SK-N-SH (cell line): ENCODE measurements around the gene STK38. TPM values are rescaled to one million over a fixed set of nuclear protein-coding genes. Genes with fewer than 3 reads are reported as not detected.

Experiments
- CTCF ChIA-PET: fragments of 300-600, 350-600 bp; formaldehyde crosslinking; extraction: SDS; loops from one replicate; lab custom pipeline; 2021; lab: Yijun Ruan, JAX
- POLR2A ChIA-PET: fragments of 350-600 bp; sonication (Branson Sonifier 250); formaldehyde crosslinking; extraction: SDS; loops from one replicate; lab custom pipeline; 2020; ENCODE audit warnings: antibody characterized with exemption, inconsistent platforms; lab: Yijun Ruan, JAX
- DNase-seq: peaks from one replicate; pipeline ENCODE4 v3.0.0; 2012
- H2AFZ ChIP-seq: fragments of 200-600 bp; sonication (generic); 2 replicates; pipeline ENCODE4 v1.8.1; 2016; ENCODE audit warnings: antibody characterized with exemption, mild to moderate bottlenecking, low read depth
- H3F3A ChIP-seq: fragments of 200-600 bp; sonication (generic); replicated peaks from 2 replicates; pipeline ENCODE3; 2016; ENCODE audit warnings: antibody characterized with exemption, mild to moderate bottlenecking; ENCODE audit not compliant: insufficient read depth
- H3K27ac ChIP-seq, 2 experiments: fragments of 200-500 bp in 1 of 2; fragments of 200-600 bp in 1 of 2; sonication (Bioruptor generic) in 1 of 2; sonication (generic), shearing (Covaris generic) in 1 of 2; 2 replicates each; pipeline versions ENCODE4 v1.5.1 to v1.6.1; 2014 to 2016; ENCODE audit warnings: low read depth in 2 of 2, inconsistent platforms in 1 of 2, low read length in 1 of 2, mild to moderate bottlenecking in 1 of 2, mixed read lengths in 1 of 2
- H3K27me3 ChIP-seq: fragments of 200-600 bp; sonication (generic), shearing (Covaris generic); 2 replicates; pipeline ENCODE4 v1.6.1; 2016; ENCODE audit warnings: mixed run types; ENCODE audit not compliant: insufficient read depth
- H3K36me3 ChIP-seq, 2 experiments: fragments of 200-500 bp in 1 of 2; fragments of 200-600 bp in 1 of 2; sonication (Bioruptor generic) in 1 of 2; sonication (generic) in 1 of 2; replicated peaks in 1 of 2; 2 replicates each; pipeline versions ENCODE3 to v1.5.1; 2014 to 2016; ENCODE audit warnings: low read length in 1 of 2, mild to moderate bottlenecking in 1 of 2; ENCODE audit not compliant: insufficient read depth in 2 of 2, control insufficient read depth in 1 of 2
- H3K4me1 ChIP-seq, 2 experiments: fragments of 200-500 bp in 1 of 2; fragments of 200-600 bp in 1 of 2; sonication (Bioruptor generic) in 1 of 2; sonication (generic), shearing (Covaris generic) in 1 of 2; 2 replicates each; pipeline versions ENCODE4 v1.5.1 to v1.6.1; 2014 to 2016; ENCODE audit warnings: low read depth in 1 of 2, low read length in 1 of 2, mixed run types in 1 of 2; ENCODE audit not compliant: insufficient read depth in 2 of 2, control insufficient read depth in 1 of 2
- H3K4me2 ChIP-seq: fragments of 200-600 bp; sonication (generic), shearing (Covaris generic); 2 replicates; pipeline ENCODE4 v1.6.1; 2017; ENCODE audit warnings: mixed run types
- H3K4me3 ChIP-seq, 2 experiments: fragments of 200-500 bp in 1 of 2; fragments of 200-600 bp in 1 of 2; sonication (Bioruptor generic) in 1 of 2; sonication (generic), shearing (Covaris generic) in 1 of 2; 2 replicates each; pipeline versions ENCODE4 v1.5.1 to v1.8.1; 2014 to 2016; ENCODE audit warnings: low read depth in 2 of 2, inconsistent platforms in 1 of 2, low read length in 1 of 2, mild to moderate bottlenecking in 1 of 2, mixed read lengths in 1 of 2, moderate library complexity in 1 of 2
- H3K79me2 ChIP-seq: fragments of 200-600 bp; sonication (generic); 2 replicates; pipeline ENCODE4 v1.8.1; 2017; ENCODE audit warnings: mild to moderate bottlenecking; ENCODE audit not compliant: insufficient read depth
- H3K9ac ChIP-seq: fragments of 200-600 bp; sonication (generic); 2 replicates; pipeline ENCODE4 v1.6.1; 2017; ENCODE audit warnings: mixed run types
- H3K9me2 ChIP-seq: fragments of 200-600 bp; sonication (generic); 2 replicates; pipeline ENCODE4 v1.6.1; 2017; ENCODE audit warnings: mixed run types
- H3K9me3 ChIP-seq: fragments of 200-600 bp; sonication (generic); 2 replicates; pipeline ENCODE4 v1.6.1; 2017; ENCODE audit warnings: mixed run types, mild to moderate bottlenecking, moderate library complexity
- H4K20me1 ChIP-seq: fragments of 200-600 bp; sonication (generic); 2 replicates; pipeline ENCODE4 v1.6.1; 2017; ENCODE audit warnings: mild to moderate bottlenecking, mixed run types; ENCODE audit not compliant: insufficient read depth
- CHD2 ChIP-seq: fragments of 150-350 bp; IDR thresholded peaks from 2 replicates; pipeline ENCODE4 v1.6.1; 2018; ENCODE audit warnings: low read length; ENCODE audit not compliant: partially characterized antibody
- ELF1 ChIP-seq: IDR thresholded peaks from 2 replicates; pipeline ENCODE4 v1.4.0; 2012
- EP300 ChIP-seq, 2 experiments: IDR thresholded peaks; 2 replicates each; pipeline versions ENCODE4 v1.4.0 to v1.6.1; 2012; ENCODE audit warnings: borderline replicate concordance in 1 of 2, low read depth in 1 of 2, low read length in 1 of 2
- FOXM1 ChIP-seq: IDR thresholded peaks from 2 replicates; pipeline ENCODE4 v1.4.0; 2012; ENCODE audit warnings: low read depth, mild to moderate bottlenecking
- GABPA ChIP-seq: IDR thresholded peaks from 2 replicates; pipeline ENCODE4 v1.4.0; 2012; ENCODE audit warnings: low read depth, mild to moderate bottlenecking
- MXI1 ChIP-seq: IDR thresholded peaks from 2 replicates; pipeline ENCODE4 v1.6.1; 2012; ENCODE audit warnings: mild to moderate bottlenecking, low read depth, low read length, improper control_type of control experiment
- NFIC ChIP-seq: IDR thresholded peaks from 2 replicates; pipeline ENCODE4 v1.4.0; 2012; ENCODE audit warnings: borderline replicate concordance
- NRF1 ChIP-seq: IDR thresholded peaks from 2 replicates; pipeline ENCODE4 v1.6.1; 2012; ENCODE audit warnings: low read depth, mild to moderate bottlenecking, low read length
- POLR2AphosphoS5 ChIP-seq: IDR thresholded peaks from 2 replicates; pipeline ENCODE4 v1.6.1; 2012; ENCODE audit warnings: low read depth, low read length
- RAD21 ChIP-seq: IDR thresholded peaks from 2 replicates; pipeline ENCODE4 v1.6.1; 2012; ENCODE audit warnings: mild to moderate bottlenecking, low read length
- RFX5 ChIP-seq: IDR thresholded peaks from 2 replicates; pipeline ENCODE4 v1.6.1; 2012; ENCODE audit warnings: mild to moderate bottlenecking, improper control_type of control experiment, low read length
- RXRA ChIP-seq: IDR thresholded peaks from 2 replicates; pipeline ENCODE4 v1.4.0; 2012; ENCODE audit warnings: low read depth, mild to moderate bottlenecking, borderline replicate concordance
- SIN3A ChIP-seq: IDR thresholded peaks from 2 replicates; pipeline ENCODE4 v1.6.1; 2012; ENCODE audit warnings: low read depth, mild to moderate bottlenecking, low read length, moderate library complexity, borderline replicate concordance
- TAF1 ChIP-seq: IDR thresholded peaks from 2 replicates; pipeline ENCODE4 v1.6.1; 2012; ENCODE audit warnings: low read depth, mild to moderate bottlenecking, low read length, moderate library complexity, borderline replicate concordance
- TCF12 ChIP-seq: IDR thresholded peaks from 2 replicates; pipeline ENCODE4 v1.4.0; 2012
- WGBS: methylation state at CpG from one replicate; pipeline ENCODE4 v1.1.6; 2017; ENCODE audit warnings: low lambda C conversion rate; 5-methylcytosine and 5-hydroxymethylcytosine counted together
- polyA plus RNA-seq, 3 experiments: library from polyadenylated mRNA; depleted of rRNA; stranded (reverse); fragments of >200 nt; gene quantifications; 2 replicates each; pipeline ENCODE4 v1.2.3, GENCODE V29; 2012
- TF ChIP-seq, protein P1 (sequence below): IDR thresholded peaks from 2 replicates; pipeline ENCODE4 v1.4.0; 2012; ENCODE audit warnings: low read depth, borderline replicate concordance
- TF ChIP-seq, protein P2 (sequence below): IDR thresholded peaks from 2 replicates; pipeline ENCODE4; 2012
- TF ChIP-seq, protein P3 (sequence below): fragments of 150-350 bp; IDR thresholded peaks from 2 replicates; pipeline ENCODE4 v1.6.1; 2016; ENCODE audit warnings: mild to moderate bottlenecking, low read depth, low read length

Gene STK38
- polyA plus RNA-seq, 1 of the 3 experiments (the other 2 are of a cell fraction), result 10.2 TPM

DNA sequence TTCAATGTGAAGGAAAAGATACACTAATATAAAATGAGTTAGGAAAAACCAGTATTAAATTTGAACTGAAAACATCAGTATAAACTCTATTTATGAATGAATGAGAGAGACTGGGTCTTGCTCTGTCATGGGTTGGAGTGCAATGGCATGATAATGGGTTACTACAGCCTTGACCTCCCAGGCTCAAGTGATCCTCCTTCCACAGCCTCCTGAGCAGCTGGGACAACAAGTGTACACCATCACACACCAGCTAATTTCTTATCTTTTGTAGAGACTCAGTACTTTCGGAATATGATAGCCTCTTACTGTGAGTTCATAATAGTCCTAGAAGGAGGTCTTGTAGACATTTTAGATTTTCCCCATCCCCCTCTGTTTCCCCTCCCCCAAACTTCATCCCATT, 83.0 kb downstream of the STK38 start (continued):
- TF ChIP-seq CHD2 (no peak), EP300 (IDR thresholded peaks at IDR 0.05; ENCODE audit: borderline replicate concordance in 1 of 2, low read depth in 1 of 2, low read length in 1 of 2) (no peak), RAD21 (no peak), NFIC (no peak)
- TF ChIP-seq, all 33 proteins: peak for 0

DNA sequence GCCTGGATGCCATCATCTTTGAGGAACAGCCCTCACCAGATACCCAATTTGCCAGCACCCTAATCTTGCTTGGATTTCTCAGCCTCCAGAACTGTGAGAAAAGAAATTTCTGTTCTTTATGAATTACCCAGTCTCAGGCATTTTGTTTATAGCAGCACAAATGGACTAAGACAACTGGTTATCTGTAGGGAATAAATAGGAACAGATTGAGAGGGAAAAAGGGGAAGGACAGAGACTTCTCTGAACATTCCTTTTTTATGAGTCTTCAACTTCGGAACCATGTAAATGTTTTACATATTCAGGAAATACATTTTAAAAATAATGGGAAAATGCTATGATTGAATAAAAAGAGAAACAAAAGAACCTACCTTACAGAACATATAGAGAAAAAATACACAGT, 83.6 kb downstream of the STK38 start:
- no peak for DNase-seq
- H3K4me2 ChIP-seq, result peak overlapping the region; percentile 44; the same call in 1 of the 2 replicates

More for the DNA sequence above, 83.6 kb downstream of the STK38 start:
- H3K79me2 ChIP-seq, result peaks cover 92% of the 10 kb centered on the region
- H3F3A ChIP-seq, result peaks cover 19% of the 10 kb centered on the region
- H3K9ac ChIP-seq, result no peak overlapping the region
- H3K36me3 ChIP-seq, result peaks cover 4 to 17% of the 10 kb centered on the region in 2 experiments
- 29% methylated on average over 1 of the region's 1 CpG for WGBS
- H3K4me1 ChIP-seq, result peaks cover 5 to 12% of the 10 kb centered on the region in 2 experiments
- H2AFZ ChIP-seq, result no peak overlapping the region
- H3K9me3 ChIP-seq, result no peaks in the 10 kb centered on the region
- H4K20me1 ChIP-seq, result peaks cover 13% of the 10 kb centered on the region; the same call in 1 of the 2 replicates
- TF ChIP-seq, protein P1, sequence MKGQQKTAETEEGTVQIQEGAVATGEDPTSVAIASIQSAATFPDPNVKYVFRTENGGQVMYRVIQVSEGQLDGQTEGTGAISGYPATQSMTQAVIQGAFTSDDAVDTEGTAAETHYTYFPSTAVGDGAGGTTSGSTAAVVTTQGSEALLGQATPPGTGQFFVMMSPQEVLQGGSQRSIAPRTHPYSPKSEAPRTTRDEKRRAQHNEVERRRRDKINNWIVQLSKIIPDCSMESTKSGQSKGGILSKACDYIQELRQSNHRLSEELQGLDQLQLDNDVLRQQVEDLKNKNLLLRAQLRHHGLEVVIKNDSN, result no peak
- TF ChIP-seq, protein P2, sequence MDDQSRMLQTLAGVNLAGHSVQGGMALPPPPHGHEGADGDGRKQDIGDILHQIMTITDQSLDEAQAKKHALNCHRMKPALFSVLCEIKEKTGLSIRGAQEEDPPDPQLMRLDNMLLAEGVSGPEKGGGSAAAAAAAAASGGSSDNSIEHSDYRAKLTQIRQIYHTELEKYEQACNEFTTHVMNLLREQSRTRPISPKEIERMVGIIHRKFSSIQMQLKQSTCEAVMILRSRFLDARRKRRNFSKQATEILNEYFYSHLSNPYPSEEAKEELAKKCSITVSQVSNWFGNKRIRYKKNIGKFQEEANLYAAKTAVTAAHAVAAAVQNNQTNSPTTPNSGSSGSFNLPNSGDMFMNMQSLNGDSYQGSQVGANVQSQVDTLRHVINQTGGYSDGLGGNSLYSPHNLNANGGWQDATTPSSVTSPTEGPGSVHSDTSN, result peak; percentile 42; the same call in 1 of the 2 replicates
- no peak for TF ChIP-seq MXI1
- no peak for TF ChIP-seq RFX5
- TF ChIP-seq POLR2AphosphoS5, result no peak
- TF ChIP-seq NRF1, result no peak
- TF ChIP-seq SIN3A, result no peak
- TF ChIP-seq RXRA, result no peak
- TF ChIP-seq RAD21, result no peak
- 0 out of 2 replicates have a peak, but pooled peaks have one; percentile 36 for TF ChIP-seq TCF12
- no peak for TF ChIP-seq ELF1
- no peak for TF ChIP-seq TAF1
- TF ChIP-seq GABPA, result no peak
- no peak for TF ChIP-seq FOXM1
- TF ChIP-seq, protein P3, sequence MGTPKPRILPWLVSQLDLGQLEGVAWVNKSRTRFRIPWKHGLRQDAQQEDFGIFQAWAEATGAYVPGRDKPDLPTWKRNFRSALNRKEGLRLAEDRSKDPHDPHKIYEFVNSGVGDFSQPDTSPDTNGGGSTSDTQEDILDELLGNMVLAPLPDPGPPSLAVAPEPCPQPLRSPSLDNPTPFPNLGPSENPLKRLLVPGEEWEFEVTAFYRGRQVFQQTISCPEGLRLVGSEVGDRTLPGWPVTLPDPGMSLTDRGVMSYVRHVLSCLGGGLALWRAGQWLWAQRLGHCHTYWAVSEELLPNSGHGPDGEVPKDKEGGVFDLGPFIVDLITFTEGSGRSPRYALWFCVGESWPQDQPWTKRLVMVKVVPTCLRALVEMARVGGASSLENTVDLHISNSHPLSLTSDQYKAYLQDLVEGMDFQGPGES, result no peak
- no peaks in the 10 kb centered on the region for H3K27me3 ChIP-seq
- ChIA-PET POLR2A (no interaction called here), CTCF (no interaction called here)
- no peaks in the 10 kb centered on the region for H3K9me2 ChIP-seq
- no peak overlapping the region for H3K4me3 ChIP-seq
- peak overlapping the region; percentile 53 to 66; a peak in 3 of 4 replicates for H3K27ac ChIP-seq
